ENCODE measurements around the gene GRPEL2. TPM values are rescaled to one million over a fixed set of nuclear protein-coding genes. Genes with fewer than 3 reads are reported as not detected.

GRPEL2 gene
- total RNA-seq, 1 experiment from 2014 or later: 47.3 TPM

- Mint-ChIP-seq H3K9me3 (no peaks in the 10 kb centered on the region), H3K36me3 (ENCODE audit: insufficient read depth in 1 of 3, low read depth in 3 of 3) (peaks cover 34 to 72% (median 68%) of the 10 kb centered on the region in 3 experiments; a peak in 6 of 7 replicates), H3K4me1 (peaks cover 9 to 13% of the 10 kb centered on the region in 2 experiments), H3K27me3 (ENCODE audit: low read depth) (no peaks in the 10 kb centered on the region), H3K4me3 (no peak overlapping the region), H3K27ac (no peak overlapping the region)
- Histone ChIP-seq H2BK20ac (ENCODE audit: low read depth, low read length, poor library complexity, severe bottlenecking) (no peak overlapping the region), H2AK5ac (ENCODE audit: insufficient read length, low read length) (no peak overlapping the region), H2BK120ac (ENCODE audit: low read depth, low read length, poor library complexity, severe bottlenecking) (no peak overlapping the region), H4K20me1 (ENCODE audit: control insufficient read depth, insufficient read depth, insufficient read length) (no peaks in the 10 kb centered on the region), H4K5ac (ENCODE audit: insufficient read length, low read depth, low read length) (no peak overlapping the region), H3K23ac (ENCODE audit: insufficient read length, low read depth, low read length) (no peak overlapping the region), H3K4me2 (ENCODE audit: insufficient read depth, insufficient read length, low read length) (no peak overlapping the region), H3K79me1 (ENCODE audit: insufficient read depth, low read depth, low read length, poor library complexity, severe bottlenecking) (peaks cover 4% of the 10 kb centered on the region), H3K23me2 (ENCODE audit: insufficient read length, low read depth, low read length, poor library complexity, severe bottlenecking) (peaks cover 13% of the 10 kb centered on the region), H4K8ac (replicated peaks; ENCODE audit: insufficient read length, low read depth, low read length) (no peak overlapping the region), H2AFZ (ENCODE audit: low read length) (no peak overlapping the region), H3K27me3 (ENCODE audit: insufficient read depth, low read length) (no peaks in the 10 kb centered on the region), H2BK15ac (ENCODE audit: low read depth, low read length) (no peak overlapping the region), H3T11ph (ENCODE audit: low read length) (no peak overlapping the region), H2BK5ac (ENCODE audit: insufficient read length, low read length) (no peak overlapping the region), H3K4me1 (ENCODE audit: insufficient read depth, low read length) (no peaks in the 10 kb centered on the region), H2BK12ac (ENCODE audit: insufficient read length, low read depth, low read length) (no peak overlapping the region), H3K18ac (ENCODE audit: insufficient read length, low read depth, low read length) (no peak overlapping the region), H4K91ac (ENCODE audit: insufficient read length, low read depth, low read length) (no peak overlapping the region), H3K14ac (ENCODE audit: insufficient read depth, low read length) (no peak overlapping the region), H3K56ac (ENCODE audit: insufficient read length, low read depth, low read length) (no peak overlapping the region), H3K4ac (ENCODE audit: low read depth, low read length) (no peak overlapping the region), H3K9ac (ENCODE audit: extremely low read depth, insufficient read length, low read length) (no peak overlapping the region), H3K79me2 (ENCODE audit: insufficient read depth, low read length) (peaks cover 7% of the 10 kb centered on the region; the same call in 1 of the 2 replicates), H3K9me3 (ENCODE audit: control insufficient read depth, low read depth, low read length) (no peaks in the 10 kb centered on the region), H3K27ac (ENCODE audit: insufficient read length, low read depth, low read length) (no peak overlapping the region)
- WGBS (ENCODE audit: extremely low coverage, insufficient read length, low lambda C conversion rate): no CpG with 5 or more reads among the region's 4 CpGs
- TF ChIP-seq CTCF (conservative IDR thresholded peaks at IDR 0.05): no peak
- DNase-seq: no peak
Measured at GRCh38 chr5:149349382-149349781, 4.1 kb downstream of the GRPEL2 start.

Data from H9 (cell line).